H9 (cell line): ENCODE measurements around the gene MDGA2. TPM values are rescaled to one million over a fixed set of nuclear protein-coding genes. Genes with fewer than 3 reads are reported as not detected.
A peak's percentile ranks its signal among the peaks of the same experiment; 100 is the strongest.

ENCODE experiments used
- DNase-seq: peaks from one replicate; pipeline ENCODE4 v3.0.0-alpha.2; 2017
- H2AFZ ChIP-seq: one replicate; pipeline ENCODE4 v1.6.1; 2013; ENCODE audit warnings: mild to moderate bottlenecking, low read length, control low read depth, moderate library complexity
- H2AK5ac ChIP-seq: 2 replicates; pipeline ENCODE4 v1.6.1; 2013; ENCODE audit warnings: low read length, control low read depth, mixed read lengths; ENCODE audit not compliant: insufficient read length
- H2BK120ac ChIP-seq: one replicate; pipeline ENCODE4 v1.6.1; 2013; ENCODE audit warnings: low read depth, mild to moderate bottlenecking, low read length, control low read depth, inconsistent platforms; ENCODE audit not compliant: poor library complexity, severe bottlenecking
- H2BK12ac ChIP-seq: 2 replicates; pipeline ENCODE4 v1.6.1; 2013; ENCODE audit warnings: low read length, control low read depth, mixed read lengths, low read depth; ENCODE audit not compliant: insufficient read length
- H2BK15ac ChIP-seq: 2 replicates; pipeline ENCODE4 v1.6.1; 2013; ENCODE audit warnings: low read depth, low read length, control low read depth
- H2BK20ac ChIP-seq: one replicate; pipeline ENCODE4 v1.6.1; 2013; ENCODE audit warnings: low read depth, mild to moderate bottlenecking, low read length, control low read depth, inconsistent platforms; ENCODE audit not compliant: poor library complexity, severe bottlenecking
- H2BK5ac ChIP-seq: 2 replicates; pipeline ENCODE4 v1.6.1; 2013; ENCODE audit warnings: low read length, control low read depth, mixed read lengths; ENCODE audit not compliant: insufficient read length
- H3K14ac ChIP-seq: 2 replicates; pipeline ENCODE4 v1.6.1; 2013; ENCODE audit warnings: low read length, control low read depth; ENCODE audit not compliant: insufficient read depth
- H3K18ac ChIP-seq: 2 replicates; pipeline ENCODE4 v1.6.1; 2013; ENCODE audit warnings: low read depth, mild to moderate bottlenecking, mixed read lengths, low read length, control low read depth; ENCODE audit not compliant: insufficient read length
- H3K23ac ChIP-seq: 2 replicates; pipeline ENCODE4 v1.6.1; 2013; ENCODE audit warnings: low read length, control low read depth, mixed read lengths, low read depth; ENCODE audit not compliant: insufficient read length
- H3K23me2 ChIP-seq: 2 replicates; pipeline ENCODE4 v1.6.1; 2013; ENCODE audit warnings: low read depth, mild to moderate bottlenecking, mixed read lengths, low read length, control low read depth; ENCODE audit not compliant: insufficient read length, poor library complexity, severe bottlenecking
- H3K27ac ChIP-seq: 2 replicates; pipeline ENCODE4 v1.5.1; 2013; ENCODE audit warnings: low read length, control low read depth, mixed read lengths, low read depth; ENCODE audit not compliant: insufficient read length
- H3K27me3 ChIP-seq: 2 replicates; pipeline ENCODE4 v1.6.1; 2013; ENCODE audit warnings: low read length, control low read depth, inconsistent platforms; ENCODE audit not compliant: insufficient read depth
- H3K4ac ChIP-seq: 2 replicates; pipeline ENCODE4 v1.6.1; 2013; ENCODE audit warnings: low read depth, mild to moderate bottlenecking, control low read depth, inconsistent platforms, low read length, moderate library complexity
- H3K4me1 ChIP-seq: 2 replicates; pipeline ENCODE4 v1.6.1; 2013; ENCODE audit warnings: low read length, control low read depth, inconsistent platforms; ENCODE audit not compliant: insufficient read depth
- H3K4me2 ChIP-seq: 2 replicates; pipeline ENCODE4 v1.6.1; 2013; ENCODE audit warnings: low read length, control low read depth, mixed read lengths; ENCODE audit not compliant: insufficient read length, insufficient read depth
- H3K56ac ChIP-seq: 2 replicates; pipeline ENCODE4 v1.6.1; 2013; ENCODE audit warnings: low read depth, mild to moderate bottlenecking, mixed read lengths, low read length, control low read depth; ENCODE audit not compliant: insufficient read length
- H3K79me1 ChIP-seq: 2 replicates; pipeline ENCODE4 v1.6.1; 2013; ENCODE audit warnings: low read depth, mild to moderate bottlenecking, moderate library complexity, low read length, control low read depth, inconsistent platforms; ENCODE audit not compliant: insufficient read depth, poor library complexity, severe bottlenecking
- H3K79me2 ChIP-seq: 2 replicates; pipeline ENCODE4 v1.6.1; 2013; ENCODE audit warnings: low read length, control low read depth, inconsistent platforms; ENCODE audit not compliant: insufficient read depth
- H3K9ac ChIP-seq: 2 replicates; pipeline ENCODE4 v1.6.1; 2013; ENCODE audit warnings: low read length, control low read depth, mixed read lengths; ENCODE audit not compliant: insufficient read length; ENCODE audit errors: extremely low read depth
- H3K9me3 ChIP-seq: one replicate; pipeline ENCODE4 v1.6.1; 2013; ENCODE audit warnings: low read depth, low read length, inconsistent platforms; ENCODE audit not compliant: control insufficient read depth
- H3T11ph ChIP-seq: one replicate; pipeline ENCODE4 v1.6.1; 2013; ENCODE audit warnings: mild to moderate bottlenecking, low read length, control low read depth, inconsistent platforms
- H4K20me1 ChIP-seq: one replicate; pipeline ENCODE4 v1.6.1; 2013; ENCODE audit not compliant: control insufficient read depth, insufficient read length, insufficient read depth
- H4K5ac ChIP-seq: 2 replicates; pipeline ENCODE4 v1.6.1; 2013; ENCODE audit warnings: low read depth, mild to moderate bottlenecking, mixed read lengths, low read length, control low read depth; ENCODE audit not compliant: insufficient read length
- H4K8ac ChIP-seq: replicated peaks from 2 replicates; pipeline ENCODE4 v1.6.1; 2013; ENCODE audit warnings: low read length, control low read depth, mixed read lengths, low read depth; ENCODE audit not compliant: insufficient read length
- H4K91ac ChIP-seq: 2 replicates; pipeline ENCODE4 v1.6.1; 2013; ENCODE audit warnings: low read depth, mild to moderate bottlenecking, moderate library complexity, mixed read lengths, low read length, control low read depth; ENCODE audit not compliant: insufficient read length
- H3K27ac Mint-ChIP-seq, 3 experiments: 2 replicates in 2 of 3; 3 replicates in 1 of 3; pipeline ENCODE4 v1.8.0; 2020 to 2021; ENCODE audit warnings: mixed read lengths in 3 of 3, mild to moderate bottlenecking in 1 of 3, moderate library complexity in 1 of 3
- H3K27me3 Mint-ChIP-seq: 2 replicates; pipeline ENCODE4 v1.8.0; 2021; ENCODE audit warnings: low read depth, mild to moderate bottlenecking, moderate library complexity, mixed read lengths
- H3K36me3 Mint-ChIP-seq, 3 experiments: 2 replicates in 2 of 3; 3 replicates in 1 of 3; pipeline ENCODE4 v1.8.0; 2020 to 2021; ENCODE audit warnings: low read depth in 3 of 3, mixed read lengths in 3 of 3; ENCODE audit not compliant: insufficient read depth in 1 of 3
- H3K4me1 Mint-ChIP-seq, 2 experiments: 2 replicates each; pipeline ENCODE4 v1.8.0; 2020; ENCODE audit warnings: mixed read lengths in 2 of 2
- H3K4me3 Mint-ChIP-seq, 2 experiments: 2 replicates in 1 of 2; 3 replicates in 1 of 2; pipeline ENCODE4 v1.8.0; 2020 to 2021; ENCODE audit warnings: mild to moderate bottlenecking in 2 of 2, mixed read lengths in 2 of 2, moderate library complexity in 1 of 2
- H3K9me3 Mint-ChIP-seq, 2 experiments: 2 replicates in 1 of 2; 3 replicates in 1 of 2; pipeline ENCODE4 v1.8.0; 2020; ENCODE audit warnings: mild to moderate bottlenecking in 2 of 2, mixed read lengths in 2 of 2, moderate library complexity in 1 of 2
- CTCF ChIP-seq: fragments of 200-600 bp; sonication (generic); conservative IDR thresholded peaks from 3 replicates; pipeline ENCODE4 v1.8.0; 2021; ENCODE audit warnings: antibody characterized with exemption, mild to moderate bottlenecking
- WGBS: extraction: QIAGEN DNeasy Blood & Tissue Kit; methylation state at CpG from one replicate; pipeline ENCODE4 v1.1.7; 2013; ENCODE audit warnings: missing lambda C conversion rate, low lambda C conversion rate, mixed read lengths; ENCODE audit not compliant: insufficient read length; ENCODE audit errors: extremely low coverage; 5-methylcytosine and 5-hydroxymethylcytosine counted together
- total RNA-seq: library from RNA; stranded (reverse); gene quantifications from 2 replicates; pipeline ENCODE4 v1.2.1, GENCODE V29; 2021

The MDGA2 gene
- total RNA-seq, 1 experiment from 2014 or later = 1.9 TPM

- Mint-ChIP-seq H3K4me3 (peak overlapping the region; percentile 75 to 97), H3K36me3 (no peaks in the 10 kb centered on the region; a peak in 1 of 7 replicates), H3K4me1 (peaks cover 15 to 20% of the 10 kb centered on the region in 2 experiments), H3K27me3 (peaks cover 93% of the 10 kb centered on the region), H3K9me3 (no peaks in the 10 kb centered on the region; a peak in 2 of 5 replicates), H3K27ac (no peak overlapping the region)
- no peaks in the 10 kb centered on the region for H3K4me1 ChIP-seq
- no peaks in the 10 kb centered on the region for H3K9me3 ChIP-seq
- H4K5ac ChIP-seq = no peak overlapping the region
- no peaks in the 10 kb centered on the region for H4K20me1 ChIP-seq
- H3K56ac ChIP-seq = no peak overlapping the region
- H2AK5ac ChIP-seq = no peak overlapping the region
- no peak overlapping the region for H3K18ac ChIP-seq
- H3K4me2 ChIP-seq = peak overlapping the region; percentile 73
- H2BK5ac ChIP-seq = no peak overlapping the region
- no peak overlapping the region for H3K9ac ChIP-seq
- H2AFZ ChIP-seq = no peak overlapping the region
- H2BK12ac ChIP-seq = no peak overlapping the region
- H3K23ac ChIP-seq = no peak overlapping the region
- H2BK120ac ChIP-seq = no peak overlapping the region
- peaks cover 38% of the 10 kb centered on the region for H3K27me3 ChIP-seq
- H3K79me1 ChIP-seq = no peaks in the 10 kb centered on the region
- H2BK20ac ChIP-seq = no peak overlapping the region
- peak; percentile 38 for DNase-seq
- no peaks in the 10 kb centered on the region for H3K79me2 ChIP-seq
- H3T11ph ChIP-seq = no peak overlapping the region
- no peak for TF ChIP-seq CTCF
- no peak overlapping the region for H4K8ac ChIP-seq
- H4K91ac ChIP-seq = no peak overlapping the region
- no peak overlapping the region for H3K14ac ChIP-seq
- H3K23me2 ChIP-seq = peaks cover 15% of the 10 kb centered on the region
- no peak overlapping the region for H2BK15ac ChIP-seq
- no CpG with 5 or more reads among the region's 36 CpGs for WGBS
- H3K4ac ChIP-seq = no peak overlapping the region
- H3K27ac ChIP-seq = no peak overlapping the region
Measured at GRCh38 chr14:47674148-47674542, 1.3 kb downstream of the MDGA2 start.
